CD4-positive, alpha-beta memory T cell (primary cell): Measurements from ENCODE around the gene CDKAL1. TPM values are rescaled to one million over a fixed set of nuclear protein-coding genes. Genes with fewer than 3 reads are reported as not detected.
A peak's percentile ranks its signal among the peaks of the same experiment; 100 is the strongest.
"Not testable (repeated sequence)": the region's sequence is repeated elsewhere in the genome, so short reads cannot be mapped to it uniquely, and the experiment has no call there.

Source experiments
- CTCF ChIA-PET: fragments of 350-600 bp; sonication (Branson Sonifier 250); formaldehyde crosslinking; loops from one replicate; lab custom pipeline; 2021; ENCODE audit warnings: inconsistent platforms; ENCODE audit not compliant: partially characterized antibody; lab: Charles Lee
- POLR2A ChIA-PET: fragments of 350-600 bp; sonication (Branson Sonifier 250); formaldehyde crosslinking; loops from one replicate; lab custom pipeline; 2021; ENCODE audit not compliant: partially characterized antibody; lab: Charles Lee
- DNase-seq, 5 donors: peaks; one replicate each; pipeline versions ENCODE4 v3.0.0 to v3.0.0-alpha.2; 2020 to 2022; ENCODE audit warnings: mixed read lengths in 1 of 5
- H3K27ac ChIP-seq: one replicate; pipeline ENCODE4 v1.7.0; 2013; ENCODE audit warnings: low read depth, low read length
- H3K27me3 ChIP-seq: 2 replicates; pipeline ENCODE4 v1.7.0; 2013; ENCODE audit warnings: mild to moderate bottlenecking, low read length, moderate library complexity; ENCODE audit not compliant: insufficient read depth
- H3K36me3 ChIP-seq: 2 replicates; pipeline ENCODE4 v1.7.0; 2013; ENCODE audit warnings: mild to moderate bottlenecking, low read length, moderate library complexity; ENCODE audit not compliant: insufficient read depth
- H3K4me1 ChIP-seq: 2 replicates; pipeline ENCODE4 v1.7.0; 2013; ENCODE audit warnings: mild to moderate bottlenecking, low read length, moderate library complexity; ENCODE audit not compliant: insufficient read depth
- H3K4me3 ChIP-seq, 2 donors: one replicate each; pipeline ENCODE4 v1.7.0; 2013; ENCODE audit warnings: low read length in 2 of 2, mild to moderate bottlenecking in 1 of 2
- H3K9me3 ChIP-seq, 2 donors: one replicate each; pipeline ENCODE4 v1.7.0; 2013; ENCODE audit warnings: low read length in 2 of 2, control low read depth in 1 of 2; ENCODE audit not compliant: control insufficient read depth in 1 of 2
- H3K27ac Mint-ChIP-seq, 7 donors: one replicate each; pipeline ENCODE4 v1.8.0; 2020 to 2021; ENCODE audit warnings: mixed read lengths in 7 of 7, mild to moderate bottlenecking in 6 of 7, inconsistent platforms in 3 of 7, moderate library complexity in 3 of 7
- H3K27me3 Mint-ChIP-seq, 2 donors: one replicate each; pipeline ENCODE4 v1.8.0; 2020 to 2021; ENCODE audit warnings: mixed read lengths in 2 of 2
- H3K36me3 Mint-ChIP-seq, 2 donors: one replicate each; pipeline ENCODE4 v1.8.0; 2020 to 2021; ENCODE audit warnings: mixed read lengths in 2 of 2, inconsistent platforms in 1 of 2, mild to moderate bottlenecking in 1 of 2
- H3K4me1 Mint-ChIP-seq, 4 donors: one replicate each; pipeline ENCODE4 v1.8.0; 2020 to 2021; ENCODE audit warnings: mixed read lengths in 4 of 4, mild to moderate bottlenecking in 1 of 4
- H3K4me3 Mint-ChIP-seq, 8 donors: one replicate each; pipeline ENCODE4 v1.8.0; 2020 to 2021; ENCODE audit warnings: mixed read lengths in 8 of 8, mild to moderate bottlenecking in 7 of 8, moderate library complexity in 6 of 8, inconsistent platforms in 3 of 8
- H3K9me3 Mint-ChIP-seq, 8 donors: one replicate each; pipeline ENCODE4 v1.8.0; 2020 to 2021; ENCODE audit warnings: mixed read lengths in 8 of 8, mild to moderate bottlenecking in 5 of 8, inconsistent platforms in 3 of 8, moderate library complexity in 1 of 8
- intact Hi-C: fragments of 100-400 bp; cut with micrococcal nuclease; formaldehyde crosslinking; loops from one replicate; pipeline ENCODE4 v1.15.1; 2023
- polyA plus RNA-seq, 2 donors: library from polyadenylated mRNA; unstranded; fragments of 300-500 nt; fragmentation: Illumina TruSeq; gene quantifications; one replicate each; pipeline ENCODE4 v1.2.3, GENCODE V29; 2021
- total RNA-seq, 2 experiments: library from RNA; stranded (reverse); gene quantifications; one replicate each; pipeline ENCODE4 v1.2.3, GENCODE V29; 2021

CDKAL1 gene
- total and polyA plus RNA-seq, 4 experiments from 2014 or later: 22.3 to 41.8 (median 26.8) TPM

GRCh38 chr6:21188505-21189223, 654.4 kb downstream of the CDKAL1 start:
- ChIA-PET POLR2A (no interaction called here), CTCF (no interaction called here)
- peaks cover 6 to 21% of the 10 kb centered on the region in 2 donors for H3K36me3 Mint-ChIP-seq
- H3K4me1 Mint-ChIP-seq: peaks cover 9 to 22% (median 13%) of the 10 kb centered on the region in 4 donors
- intact Hi-C loops: no loop called here
- no peak overlapping the region for H3K27ac ChIP-seq
- peak overlapping the region in 2 of 7 donors; percentile 2 to 22 for H3K27ac Mint-ChIP-seq
- no peak overlapping the region for H3K4me3 Mint-ChIP-seq
- no peak for DNase-seq
- peaks cover 0 to 8% (median 0%) of the 10 kb centered on the region in 8 donors for H3K9me3 Mint-ChIP-seq
- no peaks in the 10 kb centered on the region for H3K27me3 Mint-ChIP-seq
- H3K9me3 ChIP-seq: no peaks in the 10 kb centered on the region
- no peaks in the 10 kb centered on the region for H3K36me3 ChIP-seq
- H3K27me3 ChIP-seq: no peaks in the 10 kb centered on the region
- no peaks in the 10 kb centered on the region for H3K4me1 ChIP-seq
- no peak overlapping the region for H3K4me3 ChIP-seq

GRCh38 chr6:21189759-21190158, 655.5 kb downstream of the CDKAL1 start:
- H3K9me3 Mint-ChIP-seq: peaks cover 0 to 9% (median 0%) of the 10 kb centered on the region in 8 donors
- peaks cover 5 to 26% of the 10 kb centered on the region in 2 donors for H3K36me3 Mint-ChIP-seq
- no peak overlapping the region for H3K4me3 ChIP-seq
- H3K36me3 ChIP-seq: no peaks in the 10 kb centered on the region
- intact Hi-C loops: no loop called here
- no peaks in the 10 kb centered on the region for H3K4me1 ChIP-seq
- no peaks in the 10 kb centered on the region for H3K27me3 ChIP-seq
- ChIA-PET CTCF (interaction anchor here (0.7 kb wide), 1 partner anchor 10 kb away, joined by 4 read pairs; no protein-coding TSS in a partner anchor), POLR2A (no interaction called here)
- H3K27me3 Mint-ChIP-seq: no peaks in the 10 kb centered on the region
- peak overlapping the region in 1 of 7 donors; percentile 13 for H3K27ac Mint-ChIP-seq
- H3K27ac ChIP-seq: no peak overlapping the region
- no peak for DNase-seq
- H3K4me3 Mint-ChIP-seq: no peak overlapping the region
- peaks cover 9 to 22% (median 14%) of the 10 kb centered on the region in 4 donors for H3K4me1 Mint-ChIP-seq
- H3K9me3 ChIP-seq: no peaks in the 10 kb centered on the region

- H3K27me3 ChIP-seq: no peaks in the 10 kb centered on the region
- Mint-ChIP-seq H3K36me3 (peaks cover 5 to 26% of the 10 kb centered on the region in 2 donors), H3K4me1 (peaks cover 9 to 22% (median 14%) of the 10 kb centered on the region in 4 donors), H3K4me3 (no peak overlapping the region), H3K9me3 (peaks cover 0 to 9% (median 0%) of the 10 kb centered on the region in 8 donors), H3K27me3 (no peaks in the 10 kb centered on the region), H3K27ac (peak overlapping the region in 2 of 7 donors; percentile 22 to 37)
- no peaks in the 10 kb centered on the region for H3K36me3 ChIP-seq
- H3K4me1 ChIP-seq: no peaks in the 10 kb centered on the region
- no peaks in the 10 kb centered on the region for H3K9me3 ChIP-seq
- ChIA-PET CTCF (no interaction called here), POLR2A (no interaction called here)
- DNase-seq: no peak
- H3K4me3 ChIP-seq: no peak overlapping the region
- no peak overlapping the region for H3K27ac ChIP-seq
- intact Hi-C loops: no loop called here
These were observed 656.4 kb downstream of the CDKAL1 start for GRCh38 chr6:21190701-21191100.

GRCh38 chr6:21193790-21194475, 659.7 kb downstream of the CDKAL1 start:
- ChIA-PET CTCF (interaction anchor here (0.8 kb wide), 1 partner anchor 396 kb away, joined by 3 read pairs; no protein-coding TSS in a partner anchor), POLR2A (no interaction called here)
- intact Hi-C loops: no loop called here
- peak overlapping the region in 1 of 7 donors; percentile 25 for H3K27ac Mint-ChIP-seq
- H3K27me3 Mint-ChIP-seq: no peaks in the 10 kb centered on the region
- Histone ChIP-seq H3K27ac (no peak overlapping the region), H3K4me1 (no peaks in the 10 kb centered on the region), H3K9me3 (no peaks in the 10 kb centered on the region), H3K4me3 (no peak overlapping the region), H3K27me3 (no peaks in the 10 kb centered on the region), H3K36me3 (no peaks in the 10 kb centered on the region)
- no peak for DNase-seq
- peaks cover 0 to 9% (median 0%) of the 10 kb centered on the region in 8 donors for H3K9me3 Mint-ChIP-seq
- peaks cover 14 to 42% of the 10 kb centered on the region in 2 donors for H3K36me3 Mint-ChIP-seq
- no peak overlapping the region for H3K4me3 Mint-ChIP-seq
- H3K4me1 Mint-ChIP-seq: peaks cover 5 to 14% (median 9%) of the 10 kb centered on the region in 4 donors

GRCh38 chr6:21195301-21195700, 661.0 kb downstream of the CDKAL1 start:
- CTCF ChIA-PET, H3K4me1 ChIP-seq, H3K27me3 Mint-ChIP-seq, POLR2A ChIA-PET, H3K4me3 Mint-ChIP-seq, H3K9me3 ChIP-seq, H3K27ac Mint-ChIP-seq, H3K4me3 ChIP-seq, H3K27me3 ChIP-seq, intact Hi-C loops, H3K9me3 Mint-ChIP-seq, H3K27ac ChIP-seq, H3K36me3 ChIP-seq, DNase-seq: not testable (repeated sequence)
- Mint-ChIP-seq H3K36me3 (peaks cover 28 to 50% of the 10 kb centered on the region in 2 donors), H3K4me1 (peaks cover 3 to 12% (median 7%) of the 10 kb centered on the region in 4 donors)

DNA sequence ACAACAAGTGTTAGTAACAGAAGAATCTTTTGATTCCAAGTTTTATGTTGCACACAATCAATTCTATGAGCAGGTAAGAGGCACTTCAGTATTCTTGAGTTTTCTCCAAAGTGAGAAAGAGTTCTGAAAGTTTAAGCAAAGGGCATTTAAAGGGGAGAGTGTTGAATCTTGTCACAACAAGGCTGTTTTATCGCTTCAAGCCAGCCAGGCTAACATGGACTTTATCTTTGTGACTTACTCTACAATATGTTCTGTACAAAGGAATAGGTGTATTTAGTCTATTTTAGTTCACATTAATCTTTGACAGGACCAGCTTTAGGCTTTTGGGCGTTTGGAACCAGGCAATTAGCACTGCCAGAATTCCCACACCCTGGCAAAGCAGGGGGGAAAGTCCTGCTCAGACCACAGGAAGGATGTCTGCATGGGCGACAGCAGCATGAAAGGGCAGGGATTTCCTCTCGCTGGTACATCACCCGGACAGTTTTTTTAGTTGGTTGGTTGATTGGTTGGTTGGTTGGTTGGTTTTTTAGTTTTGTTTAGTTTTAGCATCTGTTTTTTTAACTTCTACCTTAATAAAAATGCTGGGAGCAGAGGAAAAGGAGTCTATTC, 663.9 kb downstream of the CDKAL1 start:
- no peak overlapping the region for H3K27ac ChIP-seq
- POLR2A ChIA-PET: no interaction called here
- no peak for DNase-seq
- H3K36me3 Mint-ChIP-seq: peaks cover 49 to 65% of the 10 kb centered on the region in 2 donors
- no peak overlapping the region for H3K4me3 Mint-ChIP-seq
- peaks cover 0 to 3% (median under 1%) of the 10 kb centered on the region in 4 donors for H3K4me1 Mint-ChIP-seq
- H3K9me3 Mint-ChIP-seq: peaks cover 0 to 7% (median 0%) of the 10 kb centered on the region in 8 donors
- no peaks in the 10 kb centered on the region for H3K9me3 ChIP-seq
- H3K4me3 ChIP-seq: no peak overlapping the region
- CTCF ChIA-PET: no interaction called here
- no peaks in the 10 kb centered on the region for H3K4me1 ChIP-seq
- intact Hi-C loops: no loop called here
- H3K27me3 ChIP-seq: no peaks in the 10 kb centered on the region
- H3K36me3 ChIP-seq: peaks cover 6% of the 10 kb centered on the region
- no peak overlapping the region for H3K27ac Mint-ChIP-seq
- H3K27me3 Mint-ChIP-seq: no peaks in the 10 kb centered on the region

DNA sequence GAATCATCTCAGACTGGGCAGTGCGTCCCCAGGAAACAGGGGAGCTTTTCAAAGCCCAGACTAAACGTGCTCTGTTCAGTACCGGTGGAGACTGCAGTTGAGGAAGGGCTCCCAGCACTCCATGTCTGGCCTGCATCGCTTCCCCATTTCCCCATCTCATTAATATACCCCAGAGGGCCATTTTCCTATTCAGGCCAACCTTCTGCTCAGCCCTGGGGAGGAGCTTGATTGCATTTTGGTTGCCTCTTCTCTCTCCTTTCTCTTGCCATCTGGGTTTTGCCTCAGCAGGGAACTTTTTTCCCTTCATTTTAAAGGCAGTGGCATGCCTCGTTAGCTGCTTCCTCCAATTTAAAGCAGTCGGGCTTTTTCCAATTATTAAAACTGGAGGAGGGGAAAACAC, 665.0 kb downstream of the CDKAL1 start:
- intact Hi-C loops: no loop called here
- H3K27me3 Mint-ChIP-seq: no peaks in the 10 kb centered on the region

More for the DNA sequence above, 665.0 kb downstream of the CDKAL1 start:
- H3K36me3 ChIP-seq: peaks cover 6% of the 10 kb centered on the region
- H3K4me3 Mint-ChIP-seq: no peak overlapping the region
- DNase-seq: no peak
- H3K36me3 Mint-ChIP-seq: peaks cover 57 to 63% of the 10 kb centered on the region in 2 donors
- H3K9me3 Mint-ChIP-seq: no peaks in the 10 kb centered on the region
- ChIA-PET POLR2A (no interaction called here), CTCF (no interaction called here)
- no peaks in the 10 kb centered on the region for H3K9me3 ChIP-seq
- no peak overlapping the region for H3K27ac ChIP-seq
- H3K4me1 ChIP-seq: no peaks in the 10 kb centered on the region
- no peak overlapping the region for H3K4me3 ChIP-seq
- H3K4me1 Mint-ChIP-seq: peaks cover 0 to 2% (median 0%) of the 10 kb centered on the region in 4 donors
- no peaks in the 10 kb centered on the region for H3K27me3 ChIP-seq
- peak overlapping the region in 1 of 7 donors; percentile 17 for H3K27ac Mint-ChIP-seq
